GM21367 (cell line): ENCODE measurements around the gene CNDP1.
"Not testable (repeated sequence)": the region's sequence is repeated elsewhere in the genome, so short reads cannot be mapped to it uniquely, and the experiment has no call there.

Source experiments
- ATAC-seq: cut with Tn5 transposase; IDR thresholded peaks from one replicate; pipeline ENCODE4 v1.9.1; 2021; ENCODE audit not compliant: unreplicated experiment

CNDP1 gene

GRCh38 chr18:74544898-74545297 is 10.6 kb downstream of the CNDP1 start:
- no peak for ATAC-seq

GRCh38 chr18:74546007-74546406 is 11.7 kb downstream of the CNDP1 start:
- no peak for ATAC-seq

- ATAC-seq = no peak
These were observed 12.6 kb downstream of the CNDP1 start for GRCh38 chr18:74546751-74547530.

- no peak for ATAC-seq
These were observed 13.6 kb downstream of the CNDP1 start for GRCh38 chr18:74547860-74548259.

GRCh38 chr18:74549591-74550104 is 15.3 kb downstream of the CNDP1 start:
- no peak for ATAC-seq

GRCh38 chr18:74550886-74551285 is 16.6 kb downstream of the CNDP1 start:
- no peak for ATAC-seq

- ATAC-seq = no peak
These were observed 17.2 kb downstream of the CNDP1 start for GRCh38 chr18:74551452-74551851.

GRCh38 chr18:74551936-74552555 is 17.7 kb downstream of the CNDP1 start:
- ATAC-seq = peak; percentile 98

- ATAC-seq = no peak
These were observed 21.8 kb downstream of the CNDP1 start for GRCh38 chr18:74556126-74556525.

- no peak for ATAC-seq
These were observed 23.8 kb downstream of the CNDP1 start for GRCh38 chr18:74558096-74558495.

GRCh38 chr18:74562131-74562730 is 27.9 kb downstream of the CNDP1 start:
- no peak for ATAC-seq

- ATAC-seq = no peak
These were observed 28.5 kb downstream of the CNDP1 start for GRCh38 chr18:74562775-74563174.

- no peak for ATAC-seq
These were observed 29.7 kb downstream of the CNDP1 start for GRCh38 chr18:74563999-74564398.

GRCh38 chr18:74565164-74565563 is 30.9 kb downstream of the CNDP1 start:
- not testable (repeated sequence) for ATAC-seq

GRCh38 chr18:74565993-74566392 is 31.7 kb downstream of the CNDP1 start:
- ATAC-seq = not testable (repeated sequence)

GRCh38 chr18:74567822-74568221 is 33.5 kb downstream of the CNDP1 start:
- ATAC-seq = no peak

GRCh38 chr18:74569401-74569800 is 35.1 kb downstream of the CNDP1 start:
- no peak for ATAC-seq

GRCh38 chr18:74570266-74570665 is 36.0 kb downstream of the CNDP1 start:
- ATAC-seq = no peak

- no peak for ATAC-seq
These were observed 37.8 kb downstream of the CNDP1 start for GRCh38 chr18:74571895-74572680.

- ATAC-seq = no peak
These were observed 38.8 kb downstream of the CNDP1 start for GRCh38 chr18:74573053-74573452.

GRCh38 chr18:74574916-74575315 is 40.6 kb downstream of the CNDP1 start:
- no peak for ATAC-seq
